Ramos (cell line): ENCODE data around the gene HOXD3.

Source experiments
- in situ Hi-C: fragments of 300-500 bp; cut with MboI; formaldehyde crosslinking; loops from one replicate; pipeline ENCODE4 v1.14.3; 2022; ENCODE audit warnings: low sequenced_read_pairs; ENCODE audit not compliant: unreplicated experiment

HOXD3 gene

GRCh38 chr2:176120364-176121189 lies 36.5 kb upstream of the HOXD3 start:
- in situ Hi-C loops: loop anchor here (10.0 to 25.0 kb wide), 3 partner anchors 424 to 758 kb away; no protein-coding TSS in a partner anchor

GRCh38 chr2:176121190-176122051 lies 35.7 kb upstream of the HOXD3 start:
- in situ Hi-C loops: loop anchor here (10.0 to 25.0 kb wide), 3 partner anchors 423 to 759 kb away; no protein-coding TSS in a partner anchor

DNA sequence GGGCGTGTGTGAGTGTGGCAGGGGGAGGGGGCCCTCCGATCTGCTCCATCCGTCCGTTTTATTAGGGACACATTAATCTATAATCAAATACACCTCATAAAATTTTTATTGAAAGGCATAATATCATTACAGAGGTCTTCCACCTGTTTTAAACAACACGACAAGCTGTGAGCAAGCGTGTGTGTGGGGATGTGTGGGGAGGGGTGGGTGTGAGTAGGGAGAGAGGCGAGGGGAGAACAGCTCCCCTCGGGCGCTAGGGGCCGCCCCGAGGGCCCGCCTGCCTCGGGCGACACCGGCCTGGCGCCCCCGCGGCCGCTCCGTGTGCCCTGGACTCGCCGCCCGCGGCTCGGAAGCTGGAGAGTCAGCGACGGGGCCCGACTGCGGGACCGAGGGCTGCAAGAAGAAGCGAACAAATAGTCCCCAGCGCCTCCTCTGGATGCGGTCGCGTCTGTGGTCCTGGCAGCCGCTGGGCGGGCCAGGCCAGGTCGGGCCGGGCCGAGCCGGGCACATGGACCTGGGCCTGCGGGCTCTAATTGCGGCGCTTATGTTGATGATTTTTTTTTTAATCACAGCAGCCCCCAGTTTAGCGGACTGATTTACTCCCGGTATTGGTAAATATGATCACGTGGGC lies 34.9 kb upstream of the HOXD3 start:
- in situ Hi-C loops: loop anchor here (10.0 to 25.0 kb wide), 3 partner anchors 423 to 760 kb away; no protein-coding TSS in a partner anchor

DNA sequence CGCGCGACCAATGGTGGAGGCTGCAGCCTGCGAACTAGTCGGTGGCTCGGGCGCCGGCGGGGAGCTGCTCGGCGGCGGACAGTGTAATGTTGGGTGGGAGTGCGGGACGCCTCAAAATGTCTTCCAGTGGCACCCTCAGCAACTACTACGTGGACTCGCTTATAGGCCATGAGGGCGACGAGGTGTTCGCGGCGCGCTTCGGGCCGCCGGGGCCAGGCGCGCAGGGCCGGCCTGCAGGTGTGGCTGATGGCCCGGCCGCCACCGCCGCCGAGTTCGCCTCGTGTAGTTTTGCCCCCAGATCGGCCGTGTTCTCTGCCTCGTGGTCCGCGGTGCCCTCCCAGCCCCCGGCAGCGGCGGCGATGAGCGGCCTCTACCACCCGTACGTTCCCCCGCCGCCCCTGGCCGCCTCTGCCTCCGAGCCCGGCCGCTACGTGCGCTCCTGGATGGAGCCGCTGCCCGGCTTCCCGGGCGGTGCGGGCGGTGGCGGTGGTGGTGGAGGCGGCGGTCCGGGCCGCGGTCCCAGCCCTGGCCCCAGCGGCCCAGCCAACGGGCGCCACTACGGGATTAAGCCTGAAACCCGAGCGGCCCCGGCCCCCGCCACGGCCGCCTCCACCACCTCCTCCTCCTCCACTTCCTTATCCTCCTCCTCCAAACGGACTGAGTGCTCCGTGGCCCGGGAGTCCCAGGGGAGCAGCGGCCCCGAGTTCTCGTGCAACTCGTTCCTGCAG lies 34.3 kb upstream of the HOXD3 start, which contains the start of gene HOXD9:
Gene HOXD9 (plus strand): TSS at position 37 of the 728 bp plus-strand sequence. CDS start 50 bp downstream, at position 87.
- in situ Hi-C loops: loop anchor here (10.0 to 25.0 kb wide), 3 partner anchors 422 to 761 kb away; no protein-coding TSS in a partner anchor

DNA sequence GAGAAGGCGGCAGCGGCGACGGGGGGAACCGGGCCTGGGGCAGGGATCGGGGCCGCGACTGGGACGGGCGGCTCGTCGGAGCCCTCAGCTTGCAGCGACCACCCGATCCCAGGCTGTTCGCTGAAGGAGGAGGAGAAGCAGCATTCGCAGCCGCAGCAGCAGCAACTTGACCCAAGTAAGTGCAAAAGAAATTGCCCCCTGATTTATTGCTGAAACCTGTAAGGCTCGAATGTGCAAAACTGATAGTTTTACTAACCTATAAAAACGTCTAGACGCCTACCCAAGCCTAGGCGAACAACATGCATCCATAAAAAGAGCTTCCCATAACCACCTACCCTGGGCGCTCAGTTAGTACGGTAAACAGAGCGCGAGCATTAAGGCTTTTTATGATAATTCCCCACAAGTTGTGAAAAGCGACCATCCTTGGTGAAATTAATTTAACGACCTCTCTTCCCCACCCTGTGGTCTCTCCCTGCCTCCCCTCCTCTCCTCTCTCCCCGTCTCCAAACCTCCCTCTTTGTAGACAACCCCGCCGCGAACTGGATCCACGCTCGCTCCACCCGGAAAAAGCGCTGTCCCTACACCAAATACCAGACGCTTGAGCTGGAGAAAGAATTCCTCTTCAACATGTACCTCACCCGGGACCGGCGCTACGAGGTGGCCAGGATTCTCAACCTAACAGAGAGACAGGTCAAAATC lies 33.5 kb upstream of the HOXD3 start:
- in situ Hi-C loops: loop anchor here (10.0 to 25.0 kb wide), 3 partner anchors 421 to 761 kb away; no protein-coding TSS in a partner anchor

DNA sequence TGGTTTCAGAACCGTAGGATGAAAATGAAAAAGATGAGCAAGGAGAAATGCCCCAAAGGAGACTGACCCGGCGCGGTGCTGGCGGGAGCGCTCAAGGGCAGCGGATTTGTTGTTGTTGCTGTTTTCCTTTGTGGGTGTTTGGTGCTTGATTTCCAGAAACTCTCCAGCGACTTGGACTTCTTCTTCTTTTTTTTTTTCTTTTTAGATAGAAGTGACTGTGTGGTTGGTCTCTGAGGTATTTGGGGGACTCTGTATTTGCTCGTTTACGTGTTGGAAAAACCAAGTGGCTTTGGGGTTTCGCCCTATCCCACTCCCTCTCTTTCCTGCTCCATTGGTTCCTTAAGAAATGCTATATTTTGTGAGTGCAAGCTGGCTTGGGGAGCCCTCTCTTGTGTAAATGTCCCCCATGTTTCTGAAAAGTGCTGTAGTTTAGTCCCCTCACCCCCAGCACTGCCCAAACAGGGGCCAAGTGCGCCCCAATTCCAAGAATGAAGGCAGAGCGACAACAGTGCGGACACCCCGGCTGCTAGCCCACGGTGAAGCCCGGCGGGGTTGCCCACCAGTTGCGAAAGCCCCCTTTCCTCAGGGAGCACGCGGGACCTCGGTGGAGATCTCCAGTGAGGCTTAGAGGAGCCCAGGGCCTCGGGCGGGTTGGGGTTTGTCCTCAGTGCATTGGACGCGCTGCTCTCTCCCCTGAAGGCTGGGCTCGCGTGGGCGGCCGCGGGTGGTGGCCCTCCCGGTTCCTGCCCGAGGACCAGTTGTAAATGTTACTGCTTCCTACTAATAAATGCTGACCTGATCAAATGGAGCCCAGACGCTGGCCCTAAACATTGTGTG lies 32.8 kb upstream of the HOXD3 start:
- in situ Hi-C loops: loop anchor here (10.0 to 25.0 kb wide), 3 partner anchors 420 to 762 kb away; no protein-coding TSS in a partner anchor

GRCh38 chr2:176124947-176125771 lies 31.9 kb upstream of the HOXD3 start:
- in situ Hi-C loops: loop anchor here (10.0 to 25.0 kb wide), 5 partner anchors 420 to 1012 kb away; no protein-coding TSS in a partner anchor

DNA sequence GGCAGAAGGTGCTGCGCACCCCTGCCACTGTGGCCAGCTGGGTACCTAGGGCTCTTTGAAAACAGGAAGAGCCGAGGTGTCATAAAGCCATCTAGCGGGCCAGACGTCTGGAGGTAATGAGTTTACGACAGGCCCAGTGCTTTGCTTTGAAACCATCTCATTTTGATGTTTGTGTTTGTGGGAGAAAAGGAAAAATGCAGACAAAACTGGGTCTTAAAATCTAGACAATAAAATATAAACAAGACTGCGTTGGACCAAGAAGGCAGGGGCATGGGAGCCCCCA lies 31.4 kb upstream of the HOXD3 start:
- in situ Hi-C loops: loop anchor here (10.0 to 25.0 kb wide), 4 partner anchors 419 to 1012 kb away; no protein-coding TSS in a partner anchor

DNA sequence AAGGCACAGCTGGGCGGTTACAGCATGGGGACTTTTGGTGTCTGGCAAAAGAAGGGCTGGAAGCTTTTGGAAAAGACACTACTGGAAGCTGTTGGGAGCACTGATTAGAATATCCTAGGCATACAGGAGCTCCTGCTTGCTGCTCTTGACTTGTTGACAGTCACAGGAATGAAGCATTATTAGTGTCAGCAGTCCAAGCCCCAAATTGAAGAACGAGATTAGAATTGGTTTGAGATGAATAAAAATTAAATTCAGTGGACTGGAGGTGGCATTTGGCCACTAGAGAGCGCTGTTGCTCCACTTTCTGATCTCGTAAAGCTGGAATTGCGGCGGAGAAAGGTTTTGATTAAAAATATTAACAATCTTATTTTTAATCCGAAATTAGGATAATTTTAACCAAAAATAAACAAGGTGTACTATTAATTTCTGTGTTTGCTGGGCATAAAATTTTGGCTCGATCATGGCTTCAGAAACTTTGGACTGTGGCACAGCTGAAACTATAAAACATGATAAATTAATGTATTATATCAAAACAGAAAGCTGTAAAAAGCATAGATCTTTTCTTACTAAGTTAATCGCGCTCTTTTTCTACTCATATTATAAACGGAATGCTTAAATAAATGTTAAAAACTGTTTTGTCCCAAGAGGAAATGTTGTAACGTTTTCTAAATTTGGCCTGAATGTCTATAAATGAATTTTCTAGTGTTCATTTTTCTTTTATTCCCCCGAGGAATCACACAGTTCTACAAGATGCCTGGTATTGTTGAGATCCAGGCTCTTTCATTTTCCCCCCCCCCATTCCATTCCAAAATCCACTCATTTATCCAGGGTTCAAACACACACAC lies 30.0 kb upstream of the HOXD3 start:
- in situ Hi-C loops: loop anchor here (10.0 to 25.0 kb wide), 4 partner anchors 418 to 1010 kb away; no protein-coding TSS in a partner anchor

DNA sequence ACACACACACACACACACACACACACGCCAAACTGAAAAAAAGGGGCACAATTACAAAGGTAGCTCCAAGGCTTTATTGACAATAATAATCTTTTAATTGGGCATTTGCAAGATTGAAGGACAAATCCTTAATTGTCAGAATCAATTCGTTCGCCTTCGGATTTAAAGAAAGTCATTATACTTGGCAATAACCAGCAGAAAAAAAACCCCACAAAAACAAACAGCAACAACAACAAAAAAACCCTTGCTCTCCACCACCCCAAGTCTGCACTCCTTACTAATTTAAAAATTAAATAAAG lies 29.4 kb upstream of the HOXD3 start:
- in situ Hi-C loops: loop anchor here (10.0 to 25.0 kb wide), 4 partner anchors 417 to 1010 kb away; no protein-coding TSS in a partner anchor

DNA sequence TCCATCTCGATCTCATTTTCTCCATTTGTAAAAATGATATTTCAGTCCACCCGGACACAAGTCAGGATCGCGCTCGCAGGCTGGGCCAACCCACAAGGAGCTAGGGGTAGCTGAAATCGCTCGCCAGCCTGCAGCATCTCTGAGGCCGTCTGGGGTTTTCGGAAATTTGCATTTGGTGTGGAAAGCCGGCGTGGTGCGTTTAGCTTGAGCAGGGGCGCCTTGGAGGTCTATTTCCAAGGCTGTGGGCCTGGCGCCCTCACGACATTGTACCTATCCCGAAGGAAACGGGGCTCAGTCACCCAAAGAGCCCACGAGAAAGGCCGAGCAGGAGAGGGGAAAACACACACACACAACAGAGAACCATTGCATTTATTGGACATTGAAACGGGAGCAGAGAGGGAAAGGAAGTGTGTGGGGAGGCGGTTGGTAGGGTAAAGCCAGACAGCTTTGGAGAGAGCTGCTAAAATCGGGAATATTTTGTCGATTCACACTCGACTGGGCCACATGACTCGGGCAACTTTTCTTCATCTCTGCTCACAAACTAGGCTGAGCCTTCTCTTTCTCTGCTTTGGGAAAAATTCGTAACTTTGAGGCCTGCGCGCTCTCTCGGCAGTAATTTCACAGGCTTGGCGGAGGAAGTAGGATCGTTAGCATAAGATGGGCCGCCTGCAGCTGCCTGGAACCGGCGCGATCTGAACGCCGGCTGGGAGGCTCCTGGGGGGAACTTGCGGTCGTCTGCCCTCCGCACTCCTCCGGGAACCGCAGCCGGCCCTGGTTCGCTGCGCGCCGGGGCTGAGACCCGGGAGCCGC lies 28.7 kb upstream of the HOXD3 start:
- in situ Hi-C loops: loop anchor here (10.0 to 25.0 kb wide), 4 partner anchors 416 to 1009 kb away; no protein-coding TSS in a partner anchor

- in situ Hi-C loops: loop anchor here (10.0 to 25.0 kb wide), 4 partner anchors 416 to 1008 kb away; no protein-coding TSS in a partner anchor
Measured at GRCh38 chr2:176128982-176129796, 27.9 kb upstream of the HOXD3 start, which contains the start of gene HOXD8. TSS of gene HOXD8 (plus strand) at chr2:176129705. CDS start at chr2:176130367, 662 bp downstream.

DNA sequence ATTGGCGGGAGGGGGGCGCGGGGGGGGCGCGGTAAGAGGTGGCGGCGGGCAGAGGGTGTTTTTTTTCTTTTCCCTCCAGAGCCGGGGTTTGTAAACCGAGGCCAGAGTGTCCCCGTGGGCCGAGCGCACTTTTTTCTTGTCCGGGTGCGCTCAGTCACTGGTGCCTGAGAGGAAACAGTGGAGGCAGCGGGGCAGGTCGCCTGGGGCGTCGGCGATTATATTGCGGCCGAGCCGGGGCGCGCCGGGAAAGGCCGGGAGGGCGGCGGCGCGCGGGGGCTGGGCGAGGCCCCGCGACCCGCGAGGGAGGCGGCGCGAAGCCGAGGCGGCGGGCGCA lies 27.3 kb upstream of the HOXD3 start:
- in situ Hi-C loops: loop anchor here (10.0 to 25.0 kb wide), 4 partner anchors 415 to 1008 kb away; no protein-coding TSS in a partner anchor
